ENCODE measurements around the gene C19orf44.
"Not testable (repeated sequence)": the region's sequence is repeated elsewhere in the genome, so short reads cannot be mapped to it uniquely, and the experiment has no call there.

Gene C19orf44

GRCh38 chr19:16460454-16460853 lies 35.7 kb upstream of the C19orf44 start:
- Histone ChIP-seq H3K4me1 (ENCODE audit: insufficient read depth, low read length) (peaks cover 24% of the 10 kb centered on the region), H3K9me3 (ENCODE audit: low read length) (no peaks in the 10 kb centered on the region), H3K27me3 (ENCODE audit: insufficient read depth, low read length) (no peaks in the 10 kb centered on the region), H2AFZ (ENCODE audit: low read depth, low read length) (no peak overlapping the region), H3K36me3 (ENCODE audit: insufficient read depth, low read length) (peaks cover 8% of the 10 kb centered on the region), H3K4me3 (ENCODE audit: low read length) (no peak overlapping the region)

GRCh38 chr19:16461630-16462051 lies 34.6 kb upstream of the C19orf44 start:
- Histone ChIP-seq H2AFZ (ENCODE audit: low read depth, low read length) (no peak overlapping the region), H3K9me3 (ENCODE audit: low read length) (no peaks in the 10 kb centered on the region), H3K4me1 (ENCODE audit: insufficient read depth, low read length) (peaks cover 24% of the 10 kb centered on the region), H3K27me3 (ENCODE audit: insufficient read depth, low read length) (no peaks in the 10 kb centered on the region), H3K36me3 (ENCODE audit: insufficient read depth, low read length) (peaks cover 10% of the 10 kb centered on the region), H3K4me3 (ENCODE audit: low read length) (no peak overlapping the region)

GRCh38 chr19:16462757-16463250 lies 33.4 kb upstream of the C19orf44 start:
- peaks cover 10% of the 10 kb centered on the region for H3K36me3 ChIP-seq (ENCODE audit: insufficient read depth, low read length)
- H3K9me3 ChIP-seq (ENCODE audit: low read length), result no peaks in the 10 kb centered on the region
- H2AFZ ChIP-seq (ENCODE audit: low read depth, low read length), result no peak overlapping the region
- no peak overlapping the region for H3K4me3 ChIP-seq (ENCODE audit: low read length)
- peaks cover 15% of the 10 kb centered on the region for H3K4me1 ChIP-seq (ENCODE audit: insufficient read depth, low read length)
- H3K27me3 ChIP-seq (ENCODE audit: insufficient read depth, low read length), result no peaks in the 10 kb centered on the region

- no peaks in the 10 kb centered on the region for H3K9me3 ChIP-seq (ENCODE audit: low read length)
- peaks cover 9% of the 10 kb centered on the region for H3K4me1 ChIP-seq (ENCODE audit: insufficient read depth, low read length)
- H2AFZ ChIP-seq (ENCODE audit: low read depth, low read length), result no peak overlapping the region
- no peak overlapping the region for H3K4me3 ChIP-seq (ENCODE audit: low read length)
- peaks cover 10% of the 10 kb centered on the region for H3K36me3 ChIP-seq (ENCODE audit: insufficient read depth, low read length)
- no peaks in the 10 kb centered on the region for H3K27me3 ChIP-seq (ENCODE audit: insufficient read depth, low read length)
Measured at GRCh38 chr19:16463341-16463990, 32.7 kb upstream of the C19orf44 start.

GRCh38 chr19:16463991-16464575 lies 32.1 kb upstream of the C19orf44 start:
- Histone ChIP-seq H3K4me3 (ENCODE audit: low read length) (no peak overlapping the region), H3K27me3 (ENCODE audit: insufficient read depth, low read length) (no peaks in the 10 kb centered on the region), H2AFZ (ENCODE audit: low read depth, low read length) (no peak overlapping the region), H3K4me1 (ENCODE audit: insufficient read depth, low read length) (peaks cover 5% of the 10 kb centered on the region), H3K36me3 (ENCODE audit: insufficient read depth, low read length) (peaks cover 10% of the 10 kb centered on the region), H3K9me3 (ENCODE audit: low read length) (no peaks in the 10 kb centered on the region)

GRCh38 chr19:16465239-16465638 lies 31.0 kb upstream of the C19orf44 start:
- no peak overlapping the region for H2AFZ ChIP-seq (ENCODE audit: low read depth, low read length)
- no peaks in the 10 kb centered on the region for H3K27me3 ChIP-seq (ENCODE audit: insufficient read depth, low read length)
- peaks cover 10% of the 10 kb centered on the region for H3K36me3 ChIP-seq (ENCODE audit: insufficient read depth, low read length)
- H3K4me1 ChIP-seq (ENCODE audit: insufficient read depth, low read length), result peaks cover 12% of the 10 kb centered on the region
- no peaks in the 10 kb centered on the region for H3K9me3 ChIP-seq (ENCODE audit: low read length)
- no peak overlapping the region for H3K4me3 ChIP-seq (ENCODE audit: low read length)

- peaks cover 21% of the 10 kb centered on the region for H3K4me1 ChIP-seq (ENCODE audit: insufficient read depth, low read length)
- H3K27me3 ChIP-seq (ENCODE audit: insufficient read depth, low read length); H3K9me3 ChIP-seq (ENCODE audit: low read length); H2AFZ ChIP-seq (ENCODE audit: low read depth, low read length); H3K4me3 ChIP-seq (ENCODE audit: low read length); H3K36me3 ChIP-seq (ENCODE audit: insufficient read depth, low read length): not testable (repeated sequence)
Measured at GRCh38 chr19:16466802-16467427, 29.3 kb upstream of the C19orf44 start.

- no peak overlapping the region for H2AFZ ChIP-seq (ENCODE audit: low read depth, low read length)
- peaks cover 10% of the 10 kb centered on the region for H3K36me3 ChIP-seq (ENCODE audit: insufficient read depth, low read length)
- H3K27me3 ChIP-seq (ENCODE audit: insufficient read depth, low read length), result no peaks in the 10 kb centered on the region
- no peaks in the 10 kb centered on the region for H3K9me3 ChIP-seq (ENCODE audit: low read length)
- peaks cover 21% of the 10 kb centered on the region for H3K4me1 ChIP-seq (ENCODE audit: insufficient read depth, low read length)
- no peak overlapping the region for H3K4me3 ChIP-seq (ENCODE audit: low read length)
Measured at GRCh38 chr19:16467581-16467980, 28.6 kb upstream of the C19orf44 start.

- no peaks in the 10 kb centered on the region for H3K27me3 ChIP-seq (ENCODE audit: insufficient read depth, low read length)
- no peak overlapping the region for H2AFZ ChIP-seq (ENCODE audit: low read depth, low read length)
- peak overlapping the region; percentile 92 for H3K4me3 ChIP-seq (ENCODE audit: low read length)
- no peaks in the 10 kb centered on the region for H3K9me3 ChIP-seq (ENCODE audit: low read length)
- H3K4me1 ChIP-seq (ENCODE audit: insufficient read depth, low read length), result peaks cover 21% of the 10 kb centered on the region
- H3K36me3 ChIP-seq (ENCODE audit: insufficient read depth, low read length), result peaks cover under 1% of the 10 kb centered on the region
Measured at GRCh38 chr19:16470541-16470910, 25.7 kb upstream of the C19orf44 start.

GRCh38 chr19:16470911-16471811 lies 25.0 kb upstream of the C19orf44 start:
- Histone ChIP-seq H3K27me3 (ENCODE audit: insufficient read depth, low read length) (no peaks in the 10 kb centered on the region), H3K36me3 (ENCODE audit: insufficient read depth, low read length) (no peaks in the 10 kb centered on the region), H3K9me3 (ENCODE audit: low read length) (no peaks in the 10 kb centered on the region), H3K4me3 (ENCODE audit: low read length) (peak overlapping the region; percentile 92), H2AFZ (ENCODE audit: low read depth, low read length) (peak overlapping the region; percentile 60), H3K4me1 (ENCODE audit: insufficient read depth, low read length) (peaks cover 21% of the 10 kb centered on the region)

GRCh38 chr19:16472559-16472899 lies 23.7 kb upstream of the C19orf44 start:
- H3K27me3 ChIP-seq (ENCODE audit: insufficient read depth, low read length); H3K9me3 ChIP-seq (ENCODE audit: low read length); H3K36me3 ChIP-seq (ENCODE audit: insufficient read depth, low read length): not testable (repeated sequence)
- peak overlapping the region; percentile 60 for H3K4me3 ChIP-seq (ENCODE audit: low read length)
- peaks cover 21% of the 10 kb centered on the region for H3K4me1 ChIP-seq (ENCODE audit: insufficient read depth, low read length)
- H2AFZ ChIP-seq (ENCODE audit: low read depth, low read length), result peak overlapping the region; percentile 84

- H3K4me1 ChIP-seq (ENCODE audit: insufficient read depth, low read length), result peaks cover 21% of the 10 kb centered on the region
- no peaks in the 10 kb centered on the region for H3K9me3 ChIP-seq (ENCODE audit: low read length)
- H3K27me3 ChIP-seq (ENCODE audit: insufficient read depth, low read length), result no peaks in the 10 kb centered on the region
- H3K36me3 ChIP-seq (ENCODE audit: insufficient read depth, low read length), result no peaks in the 10 kb centered on the region
- no peak overlapping the region for H3K4me3 ChIP-seq (ENCODE audit: low read length)
- no peak overlapping the region for H2AFZ ChIP-seq (ENCODE audit: low read depth, low read length)
Measured at GRCh38 chr19:16472992-16473391, 23.2 kb upstream of the C19orf44 start.

GRCh38 chr19:16473875-16474392 lies 22.3 kb upstream of the C19orf44 start:
- peaks cover 20% of the 10 kb centered on the region for H3K4me1 ChIP-seq (ENCODE audit: insufficient read depth, low read length)
- no peaks in the 10 kb centered on the region for H3K9me3 ChIP-seq (ENCODE audit: low read length)
- H2AFZ ChIP-seq (ENCODE audit: low read depth, low read length), result no peak overlapping the region
- H3K36me3 ChIP-seq (ENCODE audit: insufficient read depth, low read length), result no peaks in the 10 kb centered on the region
- H3K27me3 ChIP-seq (ENCODE audit: insufficient read depth, low read length), result no peaks in the 10 kb centered on the region
- no peak overlapping the region for H3K4me3 ChIP-seq (ENCODE audit: low read length)
